HUES6 (cell line): ENCODE measurements around the gene IFNA2.

Source experiments
- H3K27ac ChIP-seq: 2 replicates; pipeline ENCODE4 v1.7.0; 2013; ENCODE audit warnings: low read depth, mild to moderate bottlenecking, low read length, inconsistent platforms
- H3K27me3 ChIP-seq: 2 replicates; pipeline ENCODE4 v1.6.1; 2013; ENCODE audit warnings: low read length; ENCODE audit not compliant: control insufficient read depth, insufficient read depth
- H3K36me3 ChIP-seq: 2 replicates; pipeline ENCODE4 v1.6.1; 2013; ENCODE audit warnings: low read length; ENCODE audit not compliant: control insufficient read depth, insufficient read depth
- H3K4me1 ChIP-seq: 2 replicates; pipeline ENCODE4 v1.6.1; 2013; ENCODE audit warnings: low read length; ENCODE audit not compliant: control insufficient read depth, insufficient read depth
- H3K4me3 ChIP-seq: 2 replicates; pipeline ENCODE4 v1.5.1; 2013; ENCODE audit warnings: low read depth, low read length
- H3K9ac ChIP-seq: one replicate; pipeline ENCODE4 v1.6.1; 2013; ENCODE audit warnings: mild to moderate bottlenecking, low read length
- H3K9me3 ChIP-seq: 2 replicates; pipeline ENCODE4 v1.6.1; 2013; ENCODE audit warnings: low read depth, low read length; ENCODE audit not compliant: control insufficient read depth, insufficient read depth

The IFNA2 gene

GRCh38 chr9:21412107-21412506 is 26.9 kb upstream of the IFNA2 start:
- no peak overlapping the region for H3K27ac ChIP-seq
- H3K9ac ChIP-seq = no peak overlapping the region
- H3K36me3 ChIP-seq = no peaks in the 10 kb centered on the region
- H3K4me3 ChIP-seq = no peak overlapping the region
- H3K27me3 ChIP-seq = no peaks in the 10 kb centered on the region
- H3K4me1 ChIP-seq = no peaks in the 10 kb centered on the region
- no peaks in the 10 kb centered on the region for H3K9me3 ChIP-seq

- no peak within 1 kb of the TSS for H3K9ac ChIP-seq
- peaks cover 3% of the 10 kb centered on the region for H3K27me3 ChIP-seq
- no peaks in the 10 kb centered on the region for H3K36me3 ChIP-seq
- no peaks in the 10 kb centered on the region for H3K4me1 ChIP-seq
- H3K9me3 ChIP-seq = no peaks in the 10 kb centered on the region
- H3K4me3 ChIP-seq = no peak within 1 kb of the TSS
- no peak within 1 kb of the TSS for H3K27ac ChIP-seq
Measured at GRCh38 chr9:21408817-21409216, 23.6 kb upstream of the IFNA2 start, which contains the start of gene IFNA8. TSS of gene IFNA8 (plus strand) at chr9:21409117. CDS start at chr9:21409177, 60 bp downstream.

GRCh38 chr9:21404146-21404545 is 18.9 kb upstream of the IFNA2 start:
- Histone ChIP-seq H3K27me3 (peaks cover 29% of the 10 kb centered on the region), H3K9me3 (no peaks in the 10 kb centered on the region), H3K27ac (no peak overlapping the region), H3K4me3 (no peak overlapping the region), H3K9ac (no peak overlapping the region), H3K36me3 (no peaks in the 10 kb centered on the region), H3K4me1 (no peaks in the 10 kb centered on the region)

- peak overlapping the region; percentile 73 for H3K4me3 ChIP-seq
- no peak overlapping the region for H3K27ac ChIP-seq
- H3K9me3 ChIP-seq = no peaks in the 10 kb centered on the region
- H3K36me3 ChIP-seq = no peaks in the 10 kb centered on the region
- H3K27me3 ChIP-seq = peaks cover 43% of the 10 kb centered on the region
- H3K9ac ChIP-seq = peak overlapping the region; percentile 33
- H3K4me1 ChIP-seq = no peaks in the 10 kb centered on the region
Measured at GRCh38 chr9:21402386-21403251, 17.4 kb upstream of the IFNA2 start.

- Histone ChIP-seq H3K36me3 (no peaks in the 10 kb centered on the region), H3K9me3 (no peaks in the 10 kb centered on the region), H3K4me3 (no peak overlapping the region), H3K4me1 (no peaks in the 10 kb centered on the region), H3K27me3 (peaks cover 69% of the 10 kb centered on the region), H3K9ac (no peak overlapping the region), H3K27ac (no peak overlapping the region)
Measured at GRCh38 chr9:21399956-21400355, 14.8 kb upstream of the IFNA2 start.

GRCh38 chr9:21398955-21399489 is 13.8 kb upstream of the IFNA2 start:
- Histone ChIP-seq H3K27me3 (peaks cover 70% of the 10 kb centered on the region), H3K9ac (no peak overlapping the region), H3K36me3 (no peaks in the 10 kb centered on the region), H3K9me3 (no peaks in the 10 kb centered on the region), H3K4me3 (no peak overlapping the region), H3K27ac (no peak overlapping the region), H3K4me1 (no peaks in the 10 kb centered on the region)

- H3K36me3 ChIP-seq = no peaks in the 10 kb centered on the region
- no peak overlapping the region for H3K27ac ChIP-seq
- H3K9me3 ChIP-seq = no peaks in the 10 kb centered on the region
- H3K4me1 ChIP-seq = no peaks in the 10 kb centered on the region
- no peak overlapping the region for H3K9ac ChIP-seq
- peaks cover 53% of the 10 kb centered on the region for H3K27me3 ChIP-seq
- H3K4me3 ChIP-seq = peak overlapping the region; percentile 49
Measured at GRCh38 chr9:21395778-21396717, 10.8 kb upstream of the IFNA2 start.

GRCh38 chr9:21392270-21392669 is 7.1 kb upstream of the IFNA2 start:
- Histone ChIP-seq H3K27ac (no peak overlapping the region), H3K27me3 (peaks cover 34% of the 10 kb centered on the region), H3K4me1 (no peaks in the 10 kb centered on the region), H3K9me3 (no peaks in the 10 kb centered on the region), H3K36me3 (no peaks in the 10 kb centered on the region), H3K9ac (no peak overlapping the region), H3K4me3 (no peak overlapping the region)

- H3K27ac ChIP-seq = no peak overlapping the region
- peaks cover 9% of the 10 kb centered on the region for H3K4me1 ChIP-seq
- no peaks in the 10 kb centered on the region for H3K36me3 ChIP-seq
- H3K4me3 ChIP-seq = no peak overlapping the region
- H3K9me3 ChIP-seq = no peaks in the 10 kb centered on the region
- H3K9ac ChIP-seq = no peak overlapping the region
- no peaks in the 10 kb centered on the region for H3K27me3 ChIP-seq
Measured at GRCh38 chr9:21383627-21384026, 1.6 kb downstream of the IFNA2 start.

- H3K36me3 ChIP-seq = no peaks in the 10 kb centered on the region
- no peaks in the 10 kb centered on the region for H3K27me3 ChIP-seq
- H3K4me3 ChIP-seq = no peak overlapping the region
- peaks cover 9% of the 10 kb centered on the region for H3K4me1 ChIP-seq
- no peaks in the 10 kb centered on the region for H3K9me3 ChIP-seq
- H3K9ac ChIP-seq = no peak overlapping the region
- no peak overlapping the region for H3K27ac ChIP-seq
Measured at GRCh38 chr9:21381448-21382339, 3.5 kb downstream of the IFNA2 start.
